GM23338 (cell line): ENCODE data around the gene MORN2. TPM values are rescaled to one million over a fixed set of nuclear protein-coding genes. Genes with fewer than 3 reads are reported as not detected.

ENCODE experiments used
- ATAC-seq: fragments of 200-7000 bp; cut with Tn5 transposase; 3 replicates; pipeline ENCODE4 v1.9.1; 2020
- DNase-seq: peaks from one replicate; pipeline ENCODE4 v3.0.0-alpha.2; 2015; ENCODE audit warnings: low spot score
- H2AFZ ChIP-seq: fragments of 200-600 bp; sonication (generic); 2 replicates; pipeline ENCODE4 v1.8.0; 2016; ENCODE audit warnings: antibody characterized with exemption, mild to moderate bottlenecking, moderate library complexity
- H3F3A ChIP-seq: fragments of 200-600 bp; sonication (generic); replicated peaks from 2 replicates; pipeline ENCODE4 v1.8.0; 2017; ENCODE audit warnings: antibody characterized with exemption, mixed run types, low read depth
- H3K27ac ChIP-seq: fragments of 200-600 bp; sonication (generic); 2 replicates; pipeline ENCODE4 v1.6.1; 2016; ENCODE audit warnings: low read depth
- H3K27me3 ChIP-seq: fragments of 200-600 bp; sonication (generic); 2 replicates; pipeline ENCODE4 v1.8.0; 2016; ENCODE audit warnings: mild to moderate bottlenecking, mixed run types, moderate library complexity; ENCODE audit not compliant: insufficient read depth
- H3K36me3 ChIP-seq: fragments of 200-600 bp; sonication (generic); 2 replicates; pipeline ENCODE4 v1.8.0; 2016; ENCODE audit warnings: mild to moderate bottlenecking; ENCODE audit not compliant: insufficient read depth
- H3K4me1 ChIP-seq: fragments of 200-600 bp; sonication (generic); 2 replicates; pipeline ENCODE4 v1.8.0; 2016; ENCODE audit warnings: mild to moderate bottlenecking, moderate library complexity; ENCODE audit not compliant: insufficient read depth
- H3K4me2 ChIP-seq: fragments of 200-600 bp; sonication (generic); 2 replicates; pipeline ENCODE4 v1.7.1; 2017; ENCODE audit warnings: mixed run types
- H3K4me3 ChIP-seq: fragments of 200-600 bp; sonication (generic); 2 replicates; pipeline ENCODE4 v1.6.1; 2016; ENCODE audit warnings: mixed run types
- H3K79me2 ChIP-seq: fragments of 200-600 bp; sonication (generic); replicated peaks from 2 replicates; pipeline ENCODE4 v1.8.0; 2017; ENCODE audit warnings: mild to moderate bottlenecking; ENCODE audit not compliant: insufficient read depth
- H3K9me2 ChIP-seq: fragments of 200-600 bp; sonication (generic); 2 replicates; pipeline ENCODE4 v1.8.0; 2017; ENCODE audit not compliant: insufficient read depth
- H4K20me1 ChIP-seq: fragments of 200-600 bp; sonication (generic); replicated peaks from 2 replicates; pipeline ENCODE4 v1.8.0; 2017; ENCODE audit warnings: mild to moderate bottlenecking; ENCODE audit not compliant: insufficient read depth
- H3K27ac Mint-ChIP-seq: 2 replicates; pipeline ENCODE4 v1.8.0; 2020; ENCODE audit warnings: inconsistent platforms, mild to moderate bottlenecking, moderate library complexity, mixed read lengths
- H3K27me3 Mint-ChIP-seq: 3 replicates; pipeline ENCODE4 v1.8.0; 2022; ENCODE audit warnings: low read depth, mild to moderate bottlenecking, moderate library complexity, mixed read lengths, inconsistent platforms; ENCODE audit not compliant: insufficient read depth, poor library complexity
- H3K36me3 Mint-ChIP-seq: 3 replicates; pipeline ENCODE4 v1.8.0; 2021; ENCODE audit warnings: low read depth, mild to moderate bottlenecking, inconsistent platforms, moderate library complexity, mixed read lengths
- H3K4me1 Mint-ChIP-seq: 3 replicates; pipeline ENCODE4 v1.8.0; 2020; ENCODE audit warnings: mild to moderate bottlenecking, inconsistent platforms, mixed read lengths
- H3K4me3 Mint-ChIP-seq: 3 replicates; pipeline ENCODE4 v1.8.0; 2021; ENCODE audit warnings: moderate library complexity, mild to moderate bottlenecking, inconsistent platforms, mixed read lengths
- H3K9me3 Mint-ChIP-seq: 3 replicates; pipeline ENCODE4 v1.8.0; 2020; ENCODE audit warnings: moderate library complexity, mild to moderate bottlenecking, inconsistent platforms, mixed read lengths
- CREB1 ChIP-seq: fragments of 250-450 bp; sonication (Bioruptor Pico); IDR thresholded peaks from 2 replicates; pipeline ENCODE4 v1.5.0; 2020; ENCODE audit warnings: low read depth, mild to moderate bottlenecking, moderate library complexity
- EZH2phosphoT487 ChIP-seq: fragments of 200-600 bp; sonication (generic); IDR thresholded peaks from one replicate; pipeline ENCODE4 v1.8.1; 2018; ENCODE audit warnings: antibody characterized with exemption; ENCODE audit not compliant: unreplicated experiment
- JUNB ChIP-seq: IDR thresholded peaks from one replicate; pipeline ENCODE4 v1.6.1; 2016; ENCODE audit warnings: antibody characterized with exemption; ENCODE audit not compliant: unreplicated experiment
- POLR2AphosphoS5 ChIP-seq: IDR thresholded peaks from 2 replicates; pipeline ENCODE4 v1.6.1; 2016; ENCODE audit warnings: antibody characterized with exemption, low read depth
- STAT1 ChIP-seq: IDR thresholded peaks from one replicate; pipeline ENCODE4 v1.6.1; 2016; ENCODE audit warnings: antibody characterized with exemption; ENCODE audit not compliant: unreplicated experiment
- ZNF114 ChIP-seq: fragments of 250-450 bp; sonication (Bioruptor Pico); IDR thresholded peaks from 2 replicates; pipeline ENCODE4 v1.5.0; 2020; ENCODE audit warnings: mild to moderate bottlenecking, moderate library complexity
- ZNF331 ChIP-seq: fragments of 250-450 bp; sonication (Bioruptor Pico); IDR thresholded peaks from 2 replicates; pipeline ENCODE4 v1.5.0; 2020; ENCODE audit warnings: low read depth, mild to moderate bottlenecking, moderate library complexity
- polyA plus RNA-seq: library from polyadenylated mRNA; unstranded; fragments of >200 nt; fragmentation: Nextera tagmentation; extraction: Ambion mirVana; gene quantifications from 2 replicates; pipeline ENCODE4 v1.2.1, GENCODE V29; 2016
- total RNA-seq: library from RNA; depleted of rRNA; stranded (reverse); fragments of >200 nt; shearing (Covaris generic); gene quantifications from 2 replicates; pipeline ENCODE4 v1.2.3, GENCODE V29; 2014
- TF ChIP-seq, protein P1 (sequence below): fragments of 250-450 bp; sonication (Bioruptor Pico); IDR thresholded peaks from 2 replicates; pipeline ENCODE4 v1.5.0; 2020; ENCODE audit warnings: mild to moderate bottlenecking, moderate library complexity
- TF ChIP-seq, protein P2 (sequence below): IDR thresholded peaks from 2 replicates; pipeline ENCODE4 v1.6.1; 2016; ENCODE audit warnings: antibody characterized with exemption
- TF ChIP-seq, protein P3 (sequence below): IDR thresholded peaks from one replicate; pipeline ENCODE4 v1.6.1; 2018; ENCODE audit warnings: antibody characterized with exemption; ENCODE audit not compliant: unreplicated experiment

The MORN2 gene
- total and polyA plus RNA-seq, 2 experiments from 2014 or later = 7.6 to 45.2 TPM

DNA sequence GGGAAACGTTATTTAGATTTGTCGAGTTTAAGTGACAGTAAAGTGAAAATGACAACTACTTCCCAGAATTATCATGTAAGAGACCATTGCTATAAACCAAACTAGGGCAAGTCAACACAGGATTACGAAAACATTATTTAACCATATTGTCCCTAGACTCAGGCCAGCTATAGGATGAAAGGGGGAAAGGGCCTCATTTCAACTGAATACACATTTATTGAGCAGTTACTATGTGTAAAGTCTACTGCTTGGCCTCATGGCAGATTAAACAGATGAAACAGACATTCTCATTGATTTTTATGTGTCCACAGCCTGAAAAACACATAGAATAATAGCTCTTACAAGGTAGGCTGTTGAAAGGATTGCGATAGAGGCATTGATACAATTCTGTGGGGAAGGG, 46.6 kb downstream of the MORN2 start:
- H3K4me1 ChIP-seq = no peaks in the 10 kb centered on the region
- H3K4me3 ChIP-seq = no peak overlapping the region
- DNase-seq (no peak), ATAC-seq (no peak)
- H3F3A ChIP-seq = no peaks in the 10 kb centered on the region
- 0 out of 2 replicates have a peak overlapping the region, but pooled peaks have one; percentile 39 for H3K27ac ChIP-seq
- H3K36me3 ChIP-seq = no peaks in the 10 kb centered on the region
- no peaks in the 10 kb centered on the region for H3K9me2 ChIP-seq
- H3K4me2 ChIP-seq = no peak overlapping the region
- Mint-ChIP-seq H3K9me3 (no peaks in the 10 kb centered on the region), H3K4me1 (peaks cover 5% of the 10 kb centered on the region; the same call in 1 of the 3 replicates), H3K36me3 (no peaks in the 10 kb centered on the region), H3K4me3 (no peak overlapping the region), H3K27ac (no peak overlapping the region), H3K27me3 (peaks cover 4% of the 10 kb centered on the region)
- H3K79me2 ChIP-seq = no peaks in the 10 kb centered on the region
- TF ChIP-seq, protein P1, sequence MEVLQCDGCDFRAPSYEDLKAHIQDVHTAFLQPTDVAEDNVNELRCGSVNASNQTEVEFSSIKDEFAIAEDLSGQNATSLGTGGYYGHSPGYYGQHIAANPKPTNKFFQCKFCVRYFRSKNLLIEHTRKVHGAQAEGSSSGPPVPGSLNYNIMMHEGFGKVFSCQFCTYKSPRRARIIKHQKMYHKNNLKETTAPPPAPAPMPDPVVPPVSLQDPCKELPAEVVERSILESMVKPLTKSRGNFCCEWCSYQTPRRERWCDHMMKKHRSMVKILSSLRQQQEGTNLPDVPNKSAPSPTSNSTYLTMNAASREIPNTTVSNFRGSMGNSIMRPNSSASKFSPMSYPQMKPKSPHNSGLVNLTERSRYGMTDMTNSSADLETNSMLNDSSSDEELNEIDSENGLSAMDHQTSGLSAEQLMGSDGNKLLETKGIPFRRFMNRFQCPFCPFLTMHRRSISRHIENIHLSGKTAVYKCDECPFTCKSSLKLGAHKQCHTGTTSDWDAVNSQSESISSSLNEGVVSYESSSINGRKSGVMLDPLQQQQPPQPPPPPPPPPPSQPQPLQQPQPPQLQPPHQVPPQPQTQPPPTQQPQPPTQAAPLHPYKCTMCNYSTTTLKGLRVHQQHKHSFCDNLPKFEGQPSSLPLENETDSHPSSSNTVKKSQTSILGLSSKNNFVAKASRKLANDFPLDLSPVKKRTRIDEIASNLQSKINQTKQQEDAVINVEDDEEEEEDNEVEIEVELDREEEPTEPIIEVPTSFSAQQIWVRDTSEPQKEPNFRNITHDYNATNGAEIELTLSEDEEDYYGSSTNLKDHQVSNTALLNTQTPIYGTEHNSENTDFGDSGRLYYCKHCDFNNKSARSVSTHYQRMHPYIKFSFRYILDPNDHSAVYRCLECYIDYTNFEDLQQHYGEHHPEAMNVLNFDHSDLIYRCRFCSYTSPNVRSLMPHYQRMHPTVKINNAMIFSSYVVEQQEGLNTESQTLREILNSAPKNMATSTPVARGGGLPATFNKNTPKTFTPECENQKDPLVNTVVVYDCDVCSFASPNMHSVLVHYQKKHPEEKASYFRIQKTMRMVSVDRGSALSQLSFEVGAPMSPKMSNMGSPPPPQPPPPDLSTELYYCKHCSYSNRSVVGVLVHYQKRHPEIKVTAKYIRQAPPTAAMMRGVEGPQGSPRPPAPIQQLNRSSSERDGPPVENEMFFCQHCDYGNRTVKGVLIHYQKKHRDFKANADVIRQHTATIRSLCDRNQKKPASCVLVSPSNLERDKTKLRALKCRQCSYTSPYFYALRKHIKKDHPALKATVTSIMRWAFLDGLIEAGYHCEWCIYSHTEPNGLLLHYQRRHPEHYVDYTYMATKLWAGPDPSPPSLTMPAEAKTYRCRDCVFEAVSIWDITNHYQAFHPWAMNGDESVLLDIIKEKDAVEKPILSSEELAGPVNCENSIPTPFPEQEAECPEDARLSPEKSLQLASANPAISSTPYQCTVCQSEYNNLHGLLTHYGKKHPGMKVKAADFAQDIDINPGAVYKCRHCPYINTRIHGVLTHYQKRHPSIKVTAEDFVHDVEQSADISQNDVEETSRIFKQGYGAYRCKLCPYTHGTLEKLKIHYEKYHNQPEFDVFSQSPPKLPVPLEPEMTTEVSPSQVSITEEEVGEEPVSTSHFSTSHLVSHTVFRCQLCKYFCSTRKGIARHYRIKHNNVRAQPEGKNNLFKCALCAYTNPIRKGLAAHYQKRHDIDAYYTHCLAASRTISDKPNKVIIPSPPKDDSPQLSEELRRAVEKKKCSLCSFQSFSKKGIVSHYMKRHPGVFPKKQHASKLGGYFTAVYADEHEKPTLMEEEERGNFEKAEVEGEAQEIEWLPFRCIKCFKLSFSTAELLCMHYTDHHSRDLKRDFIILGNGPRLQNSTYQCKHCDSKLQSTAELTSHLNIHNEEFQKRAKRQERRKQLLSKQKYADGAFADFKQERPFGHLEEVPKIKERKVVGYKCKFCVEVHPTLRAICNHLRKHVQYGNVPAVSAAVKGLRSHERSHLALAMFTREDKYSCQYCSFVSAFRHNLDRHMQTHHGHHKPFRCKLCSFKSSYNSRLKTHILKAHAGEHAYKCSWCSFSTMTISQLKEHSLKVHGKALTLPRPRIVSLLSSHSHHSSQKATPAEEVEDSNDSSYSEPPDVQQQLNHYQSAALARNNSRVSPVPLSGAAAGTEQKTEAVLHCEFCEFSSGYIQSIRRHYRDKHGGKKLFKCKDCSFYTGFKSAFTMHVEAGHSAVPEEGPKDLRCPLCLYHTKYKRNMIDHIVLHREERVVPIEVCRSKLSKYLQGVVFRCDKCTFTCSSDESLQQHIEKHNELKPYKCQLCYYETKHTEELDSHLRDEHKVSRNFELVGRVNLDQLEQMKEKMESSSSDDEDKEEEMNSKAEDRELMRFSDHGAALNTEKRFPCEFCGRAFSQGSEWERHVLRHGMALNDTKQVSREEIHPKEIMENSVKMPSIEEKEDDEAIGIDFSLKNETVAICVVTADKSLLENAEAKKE (CRISPR knock-in tag) = no peak
- TF ChIP-seq, protein P2, sequence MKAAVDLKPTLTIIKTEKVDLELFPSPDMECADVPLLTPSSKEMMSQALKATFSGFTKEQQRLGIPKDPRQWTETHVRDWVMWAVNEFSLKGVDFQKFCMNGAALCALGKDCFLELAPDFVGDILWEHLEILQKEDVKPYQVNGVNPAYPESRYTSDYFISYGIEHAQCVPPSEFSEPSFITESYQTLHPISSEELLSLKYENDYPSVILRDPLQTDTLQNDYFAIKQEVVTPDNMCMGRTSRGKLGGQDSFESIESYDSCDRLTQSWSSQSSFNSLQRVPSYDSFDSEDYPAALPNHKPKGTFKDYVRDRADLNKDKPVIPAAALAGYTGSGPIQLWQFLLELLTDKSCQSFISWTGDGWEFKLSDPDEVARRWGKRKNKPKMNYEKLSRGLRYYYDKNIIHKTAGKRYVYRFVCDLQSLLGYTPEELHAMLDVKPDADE = no peak
- TF ChIP-seq STAT1 (no peak), CREB1 (CRISPR knock-in tag) (no peak), POLR2AphosphoS5 (no peak), EZH2phosphoT487 (no peak), ZNF331 (CRISPR knock-in tag) (no peak), ZNF114 (CRISPR knock-in tag) (no peak), JUNB (no peak)
- TF ChIP-seq, protein P3, sequence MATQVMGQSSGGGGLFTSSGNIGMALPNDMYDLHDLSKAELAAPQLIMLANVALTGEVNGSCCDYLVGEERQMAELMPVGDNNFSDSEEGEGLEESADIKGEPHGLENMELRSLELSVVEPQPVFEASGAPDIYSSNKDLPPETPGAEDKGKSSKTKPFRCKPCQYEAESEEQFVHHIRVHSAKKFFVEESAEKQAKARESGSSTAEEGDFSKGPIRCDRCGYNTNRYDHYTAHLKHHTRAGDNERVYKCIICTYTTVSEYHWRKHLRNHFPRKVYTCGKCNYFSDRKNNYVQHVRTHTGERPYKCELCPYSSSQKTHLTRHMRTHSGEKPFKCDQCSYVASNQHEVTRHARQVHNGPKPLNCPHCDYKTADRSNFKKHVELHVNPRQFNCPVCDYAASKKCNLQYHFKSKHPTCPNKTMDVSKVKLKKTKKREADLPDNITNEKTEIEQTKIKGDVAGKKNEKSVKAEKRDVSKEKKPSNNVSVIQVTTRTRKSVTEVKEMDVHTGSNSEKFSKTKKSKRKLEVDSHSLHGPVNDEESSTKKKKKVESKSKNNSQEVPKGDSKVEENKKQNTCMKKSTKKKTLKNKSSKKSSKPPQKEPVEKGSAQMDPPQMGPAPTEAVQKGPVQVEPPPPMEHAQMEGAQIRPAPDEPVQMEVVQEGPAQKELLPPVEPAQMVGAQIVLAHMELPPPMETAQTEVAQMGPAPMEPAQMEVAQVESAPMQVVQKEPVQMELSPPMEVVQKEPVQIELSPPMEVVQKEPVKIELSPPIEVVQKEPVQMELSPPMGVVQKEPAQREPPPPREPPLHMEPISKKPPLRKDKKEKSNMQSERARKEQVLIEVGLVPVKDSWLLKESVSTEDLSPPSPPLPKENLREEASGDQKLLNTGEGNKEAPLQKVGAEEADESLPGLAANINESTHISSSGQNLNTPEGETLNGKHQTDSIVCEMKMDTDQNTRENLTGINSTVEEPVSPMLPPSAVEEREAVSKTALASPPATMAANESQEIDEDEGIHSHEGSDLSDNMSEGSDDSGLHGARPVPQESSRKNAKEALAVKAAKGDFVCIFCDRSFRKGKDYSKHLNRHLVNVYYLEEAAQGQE = no peak
- H3K27me3 ChIP-seq = no peaks in the 10 kb centered on the region
- H2AFZ ChIP-seq = 0 out of 2 replicates have a peak overlapping the region, but pooled peaks have one; percentile 79
- no peaks in the 10 kb centered on the region for H4K20me1 ChIP-seq
